Astrocyte (in vitro differentiated cells and primary cell): Measurements from ENCODE around the gene MTNR1A. TPM values are rescaled to one million over a fixed set of nuclear protein-coding genes. Genes with fewer than 3 reads are reported as not detected.
A peak's percentile ranks its signal among the peaks of the same experiment; 100 is the strongest.

Experiments
- DNase-seq: peaks from one replicate; pipeline ENCODE4 v3.0.0-alpha.2; 2010; ENCODE audit warnings: low read depth
- FAIRE-seq: peaks from 2 replicates; lab custom pipeline; 2011; peaks lifted over from hg19 to GRCh38; lab: Jason Lieb, UNC
- H2AFZ ChIP-seq: 2 replicates; pipeline ENCODE4 v1.6.0; 2012; ENCODE audit warnings: low read depth, low read length, inconsistent platforms
- H3K27ac ChIP-seq: 2 replicates; pipeline ENCODE4 v1.5.1; 2011; ENCODE audit warnings: low read depth, low read length, inconsistent platforms
- H3K27me3 ChIP-seq: 2 replicates; pipeline ENCODE4 v1.6.0; 2011; ENCODE audit warnings: low read length, inconsistent platforms; ENCODE audit not compliant: insufficient read depth
- H3K36me3 ChIP-seq: 2 replicates; pipeline ENCODE4 v1.5.1; 2011; ENCODE audit warnings: low read length, inconsistent platforms; ENCODE audit not compliant: insufficient read depth
- H3K4me1 ChIP-seq: 2 replicates; pipeline ENCODE4 v1.5.1; 2011; ENCODE audit warnings: low read length, inconsistent platforms; ENCODE audit not compliant: insufficient read depth
- H3K4me2 ChIP-seq: 2 replicates; pipeline ENCODE4 v1.6.0; 2012; ENCODE audit warnings: low read length, inconsistent platforms
- H3K4me3 ChIP-seq: 2 replicates; pipeline ENCODE4 v1.5.1; 2011; ENCODE audit warnings: low read depth, mild to moderate bottlenecking, low read length, inconsistent platforms; ENCODE audit not compliant: insufficient read depth
- H3K79me2 ChIP-seq: 2 replicates; pipeline ENCODE4 v1.6.0; 2012; ENCODE audit warnings: mild to moderate bottlenecking, low read length, inconsistent platforms; ENCODE audit not compliant: insufficient read depth
- H3K9ac ChIP-seq: 2 replicates; pipeline ENCODE4 v1.6.0; 2012; ENCODE audit warnings: mild to moderate bottlenecking, low read length, inconsistent platforms
- H3K9me3 ChIP-seq: 2 replicates; pipeline ENCODE4 v1.5.1; 2012; ENCODE audit warnings: low read depth, mild to moderate bottlenecking, low read length, inconsistent platforms; ENCODE audit not compliant: insufficient read depth
- H4K20me1 ChIP-seq: 2 replicates; pipeline ENCODE4 v1.6.0; 2012; ENCODE audit warnings: low read length, inconsistent platforms; ENCODE audit not compliant: insufficient read depth
- H3K27ac Mint-ChIP-seq: one replicate; pipeline ENCODE4 v1.8.0; 2021; ENCODE audit warnings: mild to moderate bottlenecking, mixed read lengths; ENCODE audit not compliant: unreplicated experiment
- H3K27me3 Mint-ChIP-seq: one replicate; pipeline ENCODE4 v1.8.0; 2021; ENCODE audit warnings: low read depth, mixed read lengths; ENCODE audit not compliant: unreplicated experiment
- H3K36me3 Mint-ChIP-seq: one replicate; pipeline ENCODE4 v1.8.0; 2021; ENCODE audit warnings: low read depth, mixed read lengths; ENCODE audit not compliant: unreplicated experiment
- H3K4me1 Mint-ChIP-seq: one replicate; pipeline ENCODE4 v1.8.0; 2021; ENCODE audit warnings: low read depth, mixed read lengths; ENCODE audit not compliant: unreplicated experiment
- H3K4me3 Mint-ChIP-seq: one replicate; pipeline ENCODE4 v1.8.0; 2021; ENCODE audit warnings: mild to moderate bottlenecking, moderate library complexity, mixed read lengths; ENCODE audit not compliant: unreplicated experiment
- H3K9me3 Mint-ChIP-seq: one replicate; pipeline ENCODE4 v1.8.0; 2021; ENCODE audit warnings: mild to moderate bottlenecking, mixed read lengths; ENCODE audit not compliant: unreplicated experiment
- CTCF ChIP-seq: IDR thresholded peaks from 2 replicates; pipeline ENCODE4 v1.5.1; 2011; ENCODE audit warnings: low read depth, mild to moderate bottlenecking, inconsistent platforms, low read length, moderate library complexity; ENCODE audit not compliant: insufficient read depth
- EZH2 ChIP-seq: IDR thresholded peaks from 2 replicates; pipeline ENCODE4 v1.6.1; 2012; ENCODE audit warnings: mild to moderate bottlenecking, low read length, inconsistent platforms; ENCODE audit not compliant: insufficient read depth
- total RNA-seq: library from RNA; stranded (reverse); gene quantifications from 2 replicates; pipeline ENCODE4 v1.2.1, GENCODE V29; 2021

The MTNR1A gene
- total RNA-seq, 1 donor from 2014 or later: 0.34 TPM

- H4K20me1 ChIP-seq: no peaks in the 10 kb centered on the region
- DNase-seq (no peak), FAIRE-seq (no peak)
- no peak overlapping the region for H3K9ac ChIP-seq
- H3K27ac ChIP-seq: no peak overlapping the region
- H3K9me3 ChIP-seq: no peaks in the 10 kb centered on the region
- no peaks in the 10 kb centered on the region for H3K79me2 ChIP-seq
- Mint-ChIP-seq H3K27me3 (peaks cover 11% of the 10 kb centered on the region), H3K4me1 (no peaks in the 10 kb centered on the region), H3K36me3 (peaks cover 3% of the 10 kb centered on the region), H3K27ac (no peak overlapping the region), H3K4me3 (no peak overlapping the region), H3K9me3 (peaks cover 2% of the 10 kb centered on the region)
- no peaks in the 10 kb centered on the region for H3K4me1 ChIP-seq
- H3K4me3 ChIP-seq: no peak overlapping the region
- H3K36me3 ChIP-seq: no peaks in the 10 kb centered on the region
- no peak overlapping the region for H2AFZ ChIP-seq
- H3K4me2 ChIP-seq: no peak overlapping the region
- TF ChIP-seq EZH2 (no peak), CTCF (no peak)
- no peaks in the 10 kb centered on the region for H3K27me3 ChIP-seq
Measured at GRCh38 chr4:186502231-186502630, 53.1 kb downstream of the MTNR1A start.

- Mint-ChIP-seq H3K36me3 (peaks cover 3% of the 10 kb centered on the region), H3K27ac (no peak overlapping the region), H3K4me3 (no peak overlapping the region), H3K27me3 (peaks cover 5% of the 10 kb centered on the region), H3K9me3 (peaks cover 3% of the 10 kb centered on the region), H3K4me1 (no peaks in the 10 kb centered on the region)
- FAIRE-seq (no peak), DNase-seq (no peak)
- Histone ChIP-seq H3K4me1 (no peaks in the 10 kb centered on the region), H3K9ac (no peak overlapping the region), H4K20me1 (no peaks in the 10 kb centered on the region), H3K4me3 (no peak overlapping the region), H3K9me3 (no peaks in the 10 kb centered on the region), H3K27me3 (no peaks in the 10 kb centered on the region), H3K4me2 (no peak overlapping the region), H2AFZ (no peak overlapping the region), H3K27ac (no peak overlapping the region), H3K36me3 (no peaks in the 10 kb centered on the region), H3K79me2 (no peaks in the 10 kb centered on the region)
- no peak for TF ChIP-seq CTCF
- no peak for TF ChIP-seq EZH2
Measured at GRCh38 chr4:186501554-186501953, 53.8 kb downstream of the MTNR1A start.

- no peaks in the 10 kb centered on the region for H3K4me1 Mint-ChIP-seq
- H3K36me3 ChIP-seq: no peaks in the 10 kb centered on the region
- peaks cover 3% of the 10 kb centered on the region for H3K36me3 Mint-ChIP-seq
- no peak overlapping the region for H3K27ac Mint-ChIP-seq
- peak overlapping the region; percentile 9 for H2AFZ ChIP-seq
- no peaks in the 10 kb centered on the region for H3K79me2 ChIP-seq
- no peaks in the 10 kb centered on the region for H3K4me1 ChIP-seq
- peaks cover 6% of the 10 kb centered on the region for H3K9me3 Mint-ChIP-seq
- H3K27me3 ChIP-seq: no peaks in the 10 kb centered on the region
- no peaks in the 10 kb centered on the region for H3K27me3 Mint-ChIP-seq
- no peaks in the 10 kb centered on the region for H4K20me1 ChIP-seq
- no peak overlapping the region for H3K27ac ChIP-seq
- H3K4me3 ChIP-seq: no peak overlapping the region
- no peak overlapping the region for H3K9ac ChIP-seq
- no peak for TF ChIP-seq EZH2
- no peak for FAIRE-seq
- no peaks in the 10 kb centered on the region for H3K9me3 ChIP-seq
- H3K4me3 Mint-ChIP-seq: no peak overlapping the region
- H3K4me2 ChIP-seq: peak overlapping the region; percentile 41
- DNase-seq: no peak
Measured at GRCh38 chr4:186500721-186501304, 54.6 kb downstream of the MTNR1A start.
